A549 (cell line): ENCODE data around the gene ADAMTS1. TPM values are rescaled to one million over a fixed set of nuclear protein-coding genes. Genes with fewer than 3 reads are reported as not detected.

Source experiments
- ATAC-seq, 2 experiments: fragments of 200-7000 bp in 1 of 2; fragments of >200 bp in 1 of 2; cut with Nextera tagmentation in 1 of 2; cut with Tn5 transposase in 1 of 2; 3 replicates each; pipeline versions ENCODE4 v1.8.0 to v1.9.1; 2018 to 2020; ENCODE audit warnings: mild to moderate bottlenecking in 1 of 2, moderate library complexity in 1 of 2
- CTCF ChIA-PET: fragments of 300-600 bp; sonication (Branson Sonifier 250); formaldehyde crosslinking; extraction: SDS; loops from one replicate; lab custom pipeline; 2021; ENCODE audit warnings: antibody characterized with exemption, inconsistent platforms; lab: Yijun Ruan, JAX
- POLR2A ChIA-PET: fragments of 350-600 bp; formaldehyde crosslinking; extraction: SDS; loops from one replicate; lab custom pipeline; 2021; ENCODE audit warnings: antibody characterized with exemption, inconsistent platforms; lab: Yijun Ruan, JAX
- DNase-seq, 2 experiments: peaks; one replicate each; pipeline versions ENCODE4 v3.0.0 to v3.0.0-alpha.2; 2011 to 2016; ENCODE audit warnings: low read depth in 1 of 2, low spot score in 1 of 2
- FAIRE-seq: peaks from 2 replicates; lab custom pipeline; 2011; peaks lifted over from hg19 to GRCh38; lab: Jason Lieb, UNC
- H3K27ac ChIP-seq, 2 experiments: fragments of >200 bp; sonication (Bioruptor Twin); formaldehyde crosslinking; 3 replicates each; pipeline ENCODE4 v1.5.1; 2016 to 2017
- H3K4me1 ChIP-seq: fragments of >200 bp; sonication (Bioruptor Twin); formaldehyde crosslinking; 3 replicates; pipeline ENCODE4 v1.6.1; 2016
- H3K4me2 ChIP-seq: fragments of >200 bp; sonication (Bioruptor Twin); formaldehyde crosslinking; 3 replicates; pipeline ENCODE4 v1.6.1; 2016
- H3K4me3 ChIP-seq: fragments of >200 bp; sonication (Bioruptor Twin); formaldehyde crosslinking; 3 replicates; pipeline ENCODE4 v1.5.1; 2016
- H3K9me3 ChIP-seq: fragments of >200 bp; sonication (Bioruptor Twin); formaldehyde crosslinking; 3 replicates; pipeline ENCODE4 v1.6.1; 2016
- BHLHE40 ChIP-seq: IDR thresholded peaks from 2 replicates; pipeline ENCODE4 v1.6.1; 2012; ENCODE audit warnings: low read depth, low read length, inconsistent platforms
- CBX2 ChIP-seq: fragments of 200-600 bp; sonication (generic); IDR thresholded peaks from 2 replicates; pipeline ENCODE4 v1.6.1; 2016; ENCODE audit warnings: low read depth, mild to moderate bottlenecking, borderline replicate concordance
- CBX8 ChIP-seq: fragments of 200-600 bp; sonication (generic); IDR thresholded peaks from 2 replicates; pipeline ENCODE4 v1.6.1; 2016
- CEBPB ChIP-seq, 2 experiments: fragments of >200 bp in 1 of 2; sonication (Bioruptor Twin) in 1 of 2; formaldehyde crosslinking in 1 of 2; IDR thresholded peaks; 2 replicates each; pipeline ENCODE4 v1.6.1; 2012 to 2016
- CHD4 ChIP-seq: fragments of 200-600 bp; sonication (generic); IDR thresholded peaks from 2 replicates; pipeline ENCODE4 v1.6.1; 2016; ENCODE audit warnings: antibody characterized with exemption, mild to moderate bottlenecking, borderline replicate concordance
- EHF ChIP-seq: fragments of 250-450 bp; sonication (Bioruptor Pico); IDR thresholded peaks from 2 replicates; pipeline ENCODE4 v1.5.0; 2020; ENCODE audit warnings: mild to moderate bottlenecking
- ESRRA ChIP-seq: fragments of 150-350 bp; IDR thresholded peaks from 2 replicates; pipeline ENCODE4 v1.6.1; 2014; ENCODE audit warnings: mild to moderate bottlenecking, low read length, borderline replicate concordance
- FOSL2 ChIP-seq, 2 experiments: fragments of 450-650 bp in 1 of 2; fragments of >200 bp in 1 of 2; sonication (Bioruptor Twin) in 1 of 2; formaldehyde crosslinking; IDR thresholded peaks; 2 replicates each; pipeline versions ENCODE4 v1.5.0 to v1.6.1; 2016 to 2020; ENCODE audit warnings: mild to moderate bottlenecking in 1 of 2, moderate library complexity in 1 of 2
- FOXS1 ChIP-seq: fragments of 250-450 bp; sonication (Bioruptor Pico); IDR thresholded peaks from 2 replicates; pipeline ENCODE4 v1.5.0; 2020; ENCODE audit warnings: mild to moderate bottlenecking, moderate library complexity
- GATA3 ChIP-seq: IDR thresholded peaks from 2 replicates; pipeline ENCODE4 v1.6.1; 2012; ENCODE audit warnings: borderline replicate concordance
- JUNB ChIP-seq: fragments of >200 bp; sonication (Bioruptor Twin); formaldehyde crosslinking; IDR thresholded peaks from 2 replicates; pipeline ENCODE4 v1.6.1; 2016
- KDM1A ChIP-seq: fragments of 200-600 bp; sonication (generic); IDR thresholded peaks from 2 replicates; pipeline ENCODE4 v1.6.1; 2016; ENCODE audit warnings: low read depth, mild to moderate bottlenecking
- MYC ChIP-seq: IDR thresholded peaks from 2 replicates; pipeline ENCODE4 v1.6.1; 2012; ENCODE audit warnings: mild to moderate bottlenecking, inconsistent platforms, low read length, improper control_type of control experiment, borderline replicate concordance
- NFE2L2 ChIP-seq: fragments of 150-350 bp; conservative IDR thresholded peaks from 2 replicates; pipeline ENCODE4 v1.6.1; 2014; ENCODE audit warnings: low read length
- PHF8 ChIP-seq: fragments of 200-600 bp; sonication (generic); IDR thresholded peaks from 2 replicates; pipeline ENCODE4 v1.6.1; 2016; ENCODE audit warnings: low read depth, mild to moderate bottlenecking, antibody characterized with exemption, moderate library complexity, borderline replicate concordance
- POLR2AphosphoS2 ChIP-seq: conservative IDR thresholded peaks from 2 replicates; pipeline ENCODE4 v1.6.1; 2012; ENCODE audit warnings: low read length, improper control_type of control experiment, inconsistent platforms
- RAD21 ChIP-seq, 2 experiments: fragments of >200 bp in 1 of 2; sonication (Bioruptor Twin) in 1 of 2; formaldehyde crosslinking in 1 of 2; IDR thresholded peaks in 1 of 2; conservative IDR thresholded peaks in 1 of 2; 2 replicates in 1 of 2; 3 replicates in 1 of 2; pipeline ENCODE4 v1.6.1; 2012 to 2018; ENCODE audit warnings: inconsistent platforms in 1 of 2
- RFX5 ChIP-seq: fragments of 450-650 bp; IDR thresholded peaks from 2 replicates; pipeline ENCODE4 v1.7.1; 2014; ENCODE audit warnings: antibody characterized with exemption, mild to moderate bottlenecking, moderate library complexity
- SREBF2 ChIP-seq: fragments of 450-650 bp; IDR thresholded peaks from 2 replicates; pipeline ENCODE4 v1.6.1; 2014; ENCODE audit warnings: mild to moderate bottlenecking, moderate library complexity
- TP53 ChIP-seq: fragments of 250-450 bp; sonication (Bioruptor Pico); IDR thresholded peaks from 2 replicates; pipeline ENCODE4 v1.5.0; 2021; ENCODE audit warnings: mild to moderate bottlenecking, moderate library complexity
- ZFP36 ChIP-seq: fragments of 450-650 bp; IDR thresholded peaks from 2 replicates; pipeline ENCODE4 v1.6.1; 2014; ENCODE audit warnings: borderline replicate concordance; ENCODE audit not compliant: partially characterized antibody
- ZNF302 ChIP-seq: fragments of 250-450 bp; sonication (Bioruptor Pico); IDR thresholded peaks from 2 replicates; pipeline ENCODE4 v1.9.0; 2021; ENCODE audit warnings: inconsistent platforms, mild to moderate bottlenecking, moderate library complexity
- WGBS: methylation state at CpG from one replicate; pipeline ENCODE4 v1.1.6; 2017; ENCODE audit errors: missing lambda C conversion rate; 5-methylcytosine and 5-hydroxymethylcytosine counted together
- polyA plus RNA-seq, 4 experiments: library from polyadenylated mRNA; depleted of rRNA in 3 of 4; stranded (reverse); fragments of >200 nt; fragmentation: RNase III in 1 of 4; extraction: RNeasy Plus Mini Kit Qiagen cat#74134 plus additional on column Dnase treatment in 1 of 4; gene quantifications; 2 replicates in 3 of 4; 3 replicates in 1 of 4; pipeline ENCODE4 v1.2.3, GENCODE V29; 2011 to 2017
- TF ChIP-seq, protein P1 (sequence below): fragments of 200-600 bp; sonication (generic); IDR thresholded peaks from 2 replicates; pipeline ENCODE4 v1.6.1; 2016; ENCODE audit warnings: antibody characterized with exemption, mild to moderate bottlenecking, moderate library complexity
- TF ChIP-seq, protein P2 (sequence below): fragments of >200 bp; sonication (Bioruptor Twin); formaldehyde crosslinking; IDR thresholded peaks from 3 replicates; pipeline ENCODE4 v1.6.1; 2016
- TF ChIP-seq, protein P3 (sequence below): IDR thresholded peaks from 2 replicates; pipeline ENCODE4 v1.6.1; 2012; ENCODE audit warnings: low read depth, borderline replicate concordance
- TF ChIP-seq, protein P4 (sequence below): fragments of >200 bp; sonication (Bioruptor Twin); formaldehyde crosslinking; IDR thresholded peaks from 2 replicates; pipeline ENCODE4 v1.6.1; 2016

Gene ADAMTS1
- polyA plus RNA-seq, 2 of the 4 experiments (the other 2 are of a cell fraction) = 0.17 TPM

DNA sequence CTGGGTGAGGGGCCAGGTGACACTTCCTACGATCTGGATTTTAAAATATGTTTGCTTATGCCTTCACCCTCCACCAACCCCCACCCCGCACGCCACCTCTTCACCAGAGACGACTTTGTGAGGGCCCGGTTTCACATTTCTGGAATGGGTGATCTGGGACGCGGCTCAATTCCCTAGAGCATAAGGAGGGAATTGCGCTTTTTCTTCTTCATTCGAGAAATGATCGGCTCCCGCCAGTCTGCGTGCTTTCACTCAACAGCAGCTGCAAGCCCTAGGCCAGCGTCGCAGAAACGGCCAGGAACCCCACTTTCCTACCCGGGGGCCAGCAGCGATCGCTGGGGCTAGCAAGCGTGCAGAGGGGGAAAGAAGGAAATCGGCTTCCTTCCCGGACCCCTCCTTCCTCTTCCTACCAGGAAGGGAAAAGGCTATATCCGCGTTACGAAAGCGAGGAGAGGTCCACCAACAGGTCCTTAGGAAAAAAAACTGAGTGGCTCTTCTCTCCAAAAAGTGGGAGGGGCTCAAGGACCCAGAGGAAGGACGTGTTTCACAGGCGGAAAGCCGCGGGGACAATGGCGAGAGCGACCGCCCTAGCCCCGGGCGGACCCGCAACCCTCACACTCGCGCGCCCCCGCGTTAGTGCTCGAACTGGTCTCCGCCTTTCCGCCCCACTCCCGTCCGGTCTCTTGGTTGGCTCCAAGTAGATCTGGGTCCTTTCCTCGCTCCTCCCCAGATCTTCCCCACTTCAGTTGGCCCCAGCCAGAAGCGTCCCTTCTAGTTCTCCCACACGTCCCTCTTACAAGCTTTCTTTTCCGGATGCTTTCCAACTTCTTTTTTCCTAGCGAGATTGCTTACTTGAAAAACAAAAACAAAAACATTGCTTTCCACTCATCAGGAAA, 1.1 kb upstream of the ADAMTS1 start:
- WGBS = 1% methylated on average over 31 of the region's 50 CpGs
- ATAC-seq = peak; percentile 49 to 70; a peak in 4 of 6 replicates
- no peaks in the 10 kb centered on the region for H3K9me3 ChIP-seq
- POLR2A ChIA-PET = interaction anchor here (0.6 kb wide), 1 partner anchor 1111 kb away, joined by 3 read pairs; the partner anchor contains the start of genes ATP5PF and GABPA
- DNase-seq = peak in 1 of 2 experiments; percentile 31
- TF ChIP-seq KDM1A = no peak
- TF ChIP-seq, protein P1, sequence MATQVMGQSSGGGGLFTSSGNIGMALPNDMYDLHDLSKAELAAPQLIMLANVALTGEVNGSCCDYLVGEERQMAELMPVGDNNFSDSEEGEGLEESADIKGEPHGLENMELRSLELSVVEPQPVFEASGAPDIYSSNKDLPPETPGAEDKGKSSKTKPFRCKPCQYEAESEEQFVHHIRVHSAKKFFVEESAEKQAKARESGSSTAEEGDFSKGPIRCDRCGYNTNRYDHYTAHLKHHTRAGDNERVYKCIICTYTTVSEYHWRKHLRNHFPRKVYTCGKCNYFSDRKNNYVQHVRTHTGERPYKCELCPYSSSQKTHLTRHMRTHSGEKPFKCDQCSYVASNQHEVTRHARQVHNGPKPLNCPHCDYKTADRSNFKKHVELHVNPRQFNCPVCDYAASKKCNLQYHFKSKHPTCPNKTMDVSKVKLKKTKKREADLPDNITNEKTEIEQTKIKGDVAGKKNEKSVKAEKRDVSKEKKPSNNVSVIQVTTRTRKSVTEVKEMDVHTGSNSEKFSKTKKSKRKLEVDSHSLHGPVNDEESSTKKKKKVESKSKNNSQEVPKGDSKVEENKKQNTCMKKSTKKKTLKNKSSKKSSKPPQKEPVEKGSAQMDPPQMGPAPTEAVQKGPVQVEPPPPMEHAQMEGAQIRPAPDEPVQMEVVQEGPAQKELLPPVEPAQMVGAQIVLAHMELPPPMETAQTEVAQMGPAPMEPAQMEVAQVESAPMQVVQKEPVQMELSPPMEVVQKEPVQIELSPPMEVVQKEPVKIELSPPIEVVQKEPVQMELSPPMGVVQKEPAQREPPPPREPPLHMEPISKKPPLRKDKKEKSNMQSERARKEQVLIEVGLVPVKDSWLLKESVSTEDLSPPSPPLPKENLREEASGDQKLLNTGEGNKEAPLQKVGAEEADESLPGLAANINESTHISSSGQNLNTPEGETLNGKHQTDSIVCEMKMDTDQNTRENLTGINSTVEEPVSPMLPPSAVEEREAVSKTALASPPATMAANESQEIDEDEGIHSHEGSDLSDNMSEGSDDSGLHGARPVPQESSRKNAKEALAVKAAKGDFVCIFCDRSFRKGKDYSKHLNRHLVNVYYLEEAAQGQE = no peak
- no peak for TF ChIP-seq CBX2
- TF ChIP-seq ZFP36 = no peak
- TF ChIP-seq ESRRA = no peak
- TF ChIP-seq TP53 = no peak
- TF ChIP-seq, protein P2, sequence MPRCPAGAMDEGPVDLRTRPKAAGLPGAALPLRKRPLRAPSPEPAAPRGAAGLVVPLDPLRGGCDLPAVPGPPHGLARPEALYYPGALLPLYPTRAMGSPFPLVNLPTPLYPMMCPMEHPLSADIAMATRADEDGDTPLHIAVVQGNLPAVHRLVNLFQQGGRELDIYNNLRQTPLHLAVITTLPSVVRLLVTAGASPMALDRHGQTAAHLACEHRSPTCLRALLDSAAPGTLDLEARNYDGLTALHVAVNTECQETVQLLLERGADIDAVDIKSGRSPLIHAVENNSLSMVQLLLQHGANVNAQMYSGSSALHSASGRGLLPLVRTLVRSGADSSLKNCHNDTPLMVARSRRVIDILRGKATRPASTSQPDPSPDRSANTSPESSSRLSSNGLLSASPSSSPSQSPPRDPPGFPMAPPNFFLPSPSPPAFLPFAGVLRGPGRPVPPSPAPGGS = no peak
- TF ChIP-seq BHLHE40 = no peak
- no peak for TF ChIP-seq RFX5
- TF ChIP-seq GATA3 = no peak
- TF ChIP-seq SREBF2 = no peak
- no peak for TF ChIP-seq MYC
- no peak for TF ChIP-seq FOSL2 (IDR thresholded peaks at IDR 0.05)
- no peak for TF ChIP-seq FOSL2 (CRISPR knock-in tag; IDR thresholded peaks at IDR 0.05)
- no peak for TF ChIP-seq FOXS1 (CRISPR knock-in tag)
- TF ChIP-seq POLR2AphosphoS2 = no peak
- TF ChIP-seq ZNF302 (CRISPR knock-in tag) = no peak
- TF ChIP-seq, protein P3, sequence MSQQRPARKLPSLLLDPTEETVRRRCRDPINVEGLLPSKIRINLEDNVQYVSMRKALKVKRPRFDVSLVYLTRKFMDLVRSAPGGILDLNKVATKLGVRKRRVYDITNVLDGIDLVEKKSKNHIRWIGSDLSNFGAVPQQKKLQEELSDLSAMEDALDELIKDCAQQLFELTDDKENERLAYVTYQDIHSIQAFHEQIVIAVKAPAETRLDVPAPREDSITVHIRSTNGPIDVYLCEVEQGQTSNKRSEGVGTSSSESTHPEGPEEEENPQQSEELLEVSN = no peak
- TF ChIP-seq PHF8 = no peak
- TF ChIP-seq CHD4 = no peak
- FAIRE-seq = no peak
- CTCF ChIA-PET = interaction anchor here (0.7 to 2.2 kb wide), 4 partner anchors 13 to 1899 kb away, joined by 3 to 10 read pairs (median 4); no protein-coding TSS in a partner anchor
- peaks cover 9% of the 10 kb centered on the region; the same call in 2 of the 3 replicates for H3K4me1 ChIP-seq
- H3K4me3 ChIP-seq = peak overlapping the region; percentile 42
- H3K27ac ChIP-seq = no peak overlapping the region
- H3K4me2 ChIP-seq = peak overlapping the region; percentile 88

DNA sequence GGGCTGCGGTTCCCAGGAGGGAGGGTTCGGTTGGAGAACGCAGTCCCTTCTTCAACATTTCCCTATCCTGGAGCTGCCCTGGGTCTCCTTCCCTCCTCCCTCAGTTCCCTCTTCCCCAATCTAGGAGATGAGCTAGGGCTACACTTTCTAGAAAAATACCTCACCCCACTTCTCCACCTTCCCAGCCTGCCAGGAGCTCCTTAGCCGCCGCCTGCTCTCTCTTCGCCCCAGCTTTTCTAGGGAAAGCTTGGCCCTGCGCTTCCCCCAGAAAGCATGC, 488 bp upstream of the ADAMTS1 start:
- FAIRE-seq = no peak
- no peak for DNase-seq
- H3K4me1 ChIP-seq = peaks cover 9% of the 10 kb centered on the region; the same call in 2 of the 3 replicates
- H3K27ac ChIP-seq = no peak overlapping the region
- WGBS = 4% methylated on average over 7 of the region's 7 CpGs
- ChIA-PET POLR2A (interaction anchor here (0.6 kb wide), 1 partner anchor 1111 kb away, joined by 3 read pairs; the partner anchor contains the start of genes ATP5PF and GABPA), CTCF (interaction anchor here (0.7 to 2.2 kb wide), 4 partner anchors 12 to 1900 kb away, joined by 3 to 10 read pairs (median 4); no protein-coding TSS in a partner anchor)
- H3K4me3 ChIP-seq = peak overlapping the region; percentile 42
- H3K9me3 ChIP-seq = no peaks in the 10 kb centered on the region
- peak in 1 of 2 experiments; percentile 23; a peak in 3 of 6 replicates for ATAC-seq
- H3K4me2 ChIP-seq = peak overlapping the region; percentile 88
- TF ChIP-seq CEBPB (IDR thresholded peaks at IDR 0.05) (no peak), EHF (CRISPR knock-in tag) (no peak), MYC (no peak), NFE2L2 (no peak), CBX8 (no peak), RAD21 (conservative IDR thresholded peaks at IDR 0.05 in 1 of 2, IDR thresholded peaks at IDR 0.05 in 1 of 2) (no peak), JUNB (no peak)
- TF ChIP-seq, protein P1 = no peak
- TF ChIP-seq, protein P4, sequence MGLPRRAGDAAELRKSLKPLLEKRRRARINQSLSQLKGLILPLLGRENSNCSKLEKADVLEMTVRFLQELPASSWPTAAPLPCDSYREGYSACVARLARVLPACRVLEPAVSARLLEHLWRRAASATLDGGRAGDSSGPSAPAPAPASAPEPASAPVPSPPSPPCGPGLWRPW = no peak
